Fibroblast of skin of left quadriceps (primary cell): Measurements from ENCODE around the gene SMIM11.
"Not testable (repeated sequence)": the region's sequence is repeated elsewhere in the genome, so short reads cannot be mapped to it uniquely, and the experiment has no call there.

ENCODE experiments used
- DNase-seq, 2 experiments: peaks; one replicate each; pipeline ENCODE4 v3.0.0-alpha.2; 2013; ENCODE audit warnings: low read depth in 2 of 2

The SMIM11 gene

GRCh38 chr21:34374940-34375618 lies at the start of gene SMIM11:
TSS of gene SMIM11 (plus strand) at chr21:34375507. CDS start at chr21:34379505, 3,998 bp downstream.
- not testable (repeated sequence) for DNase-seq

GRCh38 chr21:34330055-34330454 lies 45.3 kb upstream of the SMIM11 start:
- no peak for DNase-seq

- no peak for DNase-seq
These were observed 43.6 kb upstream of the SMIM11 start for GRCh38 chr21:34331726-34332125.

GRCh38 chr21:34332347-34332746 lies 43.0 kb upstream of the SMIM11 start:
- DNase-seq = no peak

- DNase-seq = no peak
These were observed 42.1 kb upstream of the SMIM11 start for GRCh38 chr21:34333121-34333739.

- DNase-seq = no peak
These were observed 40.0 kb upstream of the SMIM11 start for GRCh38 chr21:34335316-34335715.

GRCh38 chr21:34336245-34336644 lies 39.1 kb upstream of the SMIM11 start:
- DNase-seq = no peak

- no peak for DNase-seq
These were observed 38.4 kb upstream of the SMIM11 start for GRCh38 chr21:34336756-34337391.

- no peak for DNase-seq
These were observed 37.6 kb upstream of the SMIM11 start for GRCh38 chr21:34337741-34338140.

GRCh38 chr21:34338226-34338625 lies 37.1 kb upstream of the SMIM11 start:
- DNase-seq = no peak

- no peak for DNase-seq
These were observed 35.2 kb upstream of the SMIM11 start for GRCh38 chr21:34340061-34340460.

GRCh38 chr21:34342476-34342875 lies 32.8 kb upstream of the SMIM11 start:
- DNase-seq = no peak

GRCh38 chr21:34343347-34343746 lies 32.0 kb upstream of the SMIM11 start:
- DNase-seq = no peak

- DNase-seq = no peak
These were observed 31.4 kb upstream of the SMIM11 start for GRCh38 chr21:34343838-34344381.

- no peak for DNase-seq
These were observed 30.7 kb upstream of the SMIM11 start for GRCh38 chr21:34344584-34344983.

GRCh38 chr21:34345091-34345871 lies 30.0 kb upstream of the SMIM11 start:
- DNase-seq = no peak

GRCh38 chr21:34345892-34346291 lies 29.4 kb upstream of the SMIM11 start:
- no peak for DNase-seq

GRCh38 chr21:34348890-34349519 lies 26.3 kb upstream of the SMIM11 start:
- no peak for DNase-seq

- DNase-seq = no peak
These were observed 23.5 kb upstream of the SMIM11 start for GRCh38 chr21:34351786-34352241.

- no peak for DNase-seq
These were observed 22.8 kb upstream of the SMIM11 start for GRCh38 chr21:34352556-34352955.

- no peak for DNase-seq
These were observed 22.1 kb upstream of the SMIM11 start for GRCh38 chr21:34353182-34353581.
